ENCODE data around the gene ZNF331. TPM values are rescaled to one million over a fixed set of nuclear protein-coding genes. Genes with fewer than 3 reads are reported as not detected.

Gene ZNF331
- total RNA-seq, 1 donor from 2014 or later = 5.8 TPM

GRCh38 chr19:53531457-53531856, 6.5 kb upstream of the ZNF331 start:
- DNase-seq (ENCODE audit: low read depth) = no peak
- Histone ChIP-seq H3K4me3 (ENCODE audit: low read depth, low read length) (no peak overlapping the region), H3K36me3 (ENCODE audit: control insufficient read depth, insufficient read depth, low read length) (no peaks in the 10 kb centered on the region), H3K27me3 (ENCODE audit: control insufficient read depth, insufficient read depth, low read length) (no peaks in the 10 kb centered on the region)
- no peak for TF ChIP-seq CTCF (IDR thresholded peaks at IDR 0.05; ENCODE audit: insufficient read depth, low read length, poor library complexity, severe bottlenecking)

- Histone ChIP-seq H3K27me3 (ENCODE audit: control insufficient read depth, insufficient read depth, low read length) (no peaks in the 10 kb centered on the region), H3K4me3 (ENCODE audit: low read depth, low read length) (no peak overlapping the region), H3K36me3 (ENCODE audit: control insufficient read depth, insufficient read depth, low read length) (no peaks in the 10 kb centered on the region)
- TF ChIP-seq CTCF (IDR thresholded peaks at IDR 0.05; ENCODE audit: insufficient read depth, low read length, poor library complexity, severe bottlenecking) = no peak
- DNase-seq (ENCODE audit: low read depth) = no peak
Measured at GRCh38 chr19:53532362-53532761, 5.6 kb upstream of the ZNF331 start.

GRCh38 chr19:53536225-53536548, 1.8 kb upstream of the ZNF331 start:
- DNase-seq (ENCODE audit: low read depth) = no peak
- no peaks in the 10 kb centered on the region for H3K36me3 ChIP-seq (ENCODE audit: control insufficient read depth, insufficient read depth, low read length)
- H3K4me3 ChIP-seq (ENCODE audit: low read depth, low read length) = no peak overlapping the region
- no peak for TF ChIP-seq CTCF (IDR thresholded peaks at IDR 0.05; ENCODE audit: insufficient read depth, low read length, poor library complexity, severe bottlenecking)
- H3K27me3 ChIP-seq (ENCODE audit: control insufficient read depth, insufficient read depth, low read length) = no peaks in the 10 kb centered on the region

GRCh38 chr19:53537121-53537520, 824 bp upstream of the ZNF331 start:
- no peak for DNase-seq (ENCODE audit: low read depth)
- Histone ChIP-seq H3K36me3 (ENCODE audit: control insufficient read depth, insufficient read depth, low read length) (no peaks in the 10 kb centered on the region), H3K27me3 (ENCODE audit: control insufficient read depth, insufficient read depth, low read length) (no peaks in the 10 kb centered on the region), H3K4me3 (ENCODE audit: low read depth, low read length) (peak overlapping the region; percentile 59)
- TF ChIP-seq CTCF (IDR thresholded peaks at IDR 0.05; ENCODE audit: insufficient read depth, low read length, poor library complexity, severe bottlenecking) = no peak

- no peak for TF ChIP-seq CTCF (IDR thresholded peaks at IDR 0.05; ENCODE audit: insufficient read depth, low read length, poor library complexity, severe bottlenecking)
- Histone ChIP-seq H3K4me3 (ENCODE audit: low read depth, low read length) (peak overlapping the region; percentile 59), H3K36me3 (ENCODE audit: control insufficient read depth, insufficient read depth, low read length) (no peaks in the 10 kb centered on the region), H3K27me3 (ENCODE audit: control insufficient read depth, insufficient read depth, low read length) (no peaks in the 10 kb centered on the region)
- DNase-seq (ENCODE audit: low read depth) = no peak
Measured at GRCh38 chr19:53538378-53539109, 599 bp downstream of the ZNF331 start.

- no peak for DNase-seq (ENCODE audit: low read depth)
- no peaks in the 10 kb centered on the region for H3K36me3 ChIP-seq (ENCODE audit: control insufficient read depth, insufficient read depth, low read length)
- no peak overlapping the region for H3K4me3 ChIP-seq (ENCODE audit: low read depth, low read length)
- TF ChIP-seq CTCF (IDR thresholded peaks at IDR 0.05; ENCODE audit: insufficient read depth, low read length, poor library complexity, severe bottlenecking) = no peak
- H3K27me3 ChIP-seq (ENCODE audit: control insufficient read depth, insufficient read depth, low read length) = no peaks in the 10 kb centered on the region
Measured at GRCh38 chr19:53540091-53540490, 2.1 kb downstream of the ZNF331 start.
